ENCODE results near the gene CRYBA4. TPM values are rescaled to one million over a fixed set of nuclear protein-coding genes. Genes with fewer than 3 reads are reported as not detected.

Gene CRYBA4
- total RNA-seq, 4 donors from 2014 or later, result not detected

GRCh38 chr22:26577081-26577480, 44.7 kb upstream of the CRYBA4 start:
- Histone ChIP-seq H3K36me3 (peaks cover 0 to 5% of the 10 kb centered on the region in 2 donors), H3K27ac (no peak overlapping the region), H3K4me3 (no peak overlapping the region), H3K27me3 (no peaks in the 10 kb centered on the region), H3K9me3 (no peaks in the 10 kb centered on the region), H3K4me1 (peaks cover 30% of the 10 kb centered on the region in 2 donors)
- in situ Hi-C loops (cut with MboI; ENCODE audit: low sequenced_read_pairs in 4 of 4) (no loop called here), intact Hi-C loops (cut with DNase I; ENCODE audit: low total_unique reads) (no loop called here)
- no peak for TF ChIP-seq POLR2A (IDR thresholded peaks at IDR 0.05)
- TF ChIP-seq, protein P1, sequence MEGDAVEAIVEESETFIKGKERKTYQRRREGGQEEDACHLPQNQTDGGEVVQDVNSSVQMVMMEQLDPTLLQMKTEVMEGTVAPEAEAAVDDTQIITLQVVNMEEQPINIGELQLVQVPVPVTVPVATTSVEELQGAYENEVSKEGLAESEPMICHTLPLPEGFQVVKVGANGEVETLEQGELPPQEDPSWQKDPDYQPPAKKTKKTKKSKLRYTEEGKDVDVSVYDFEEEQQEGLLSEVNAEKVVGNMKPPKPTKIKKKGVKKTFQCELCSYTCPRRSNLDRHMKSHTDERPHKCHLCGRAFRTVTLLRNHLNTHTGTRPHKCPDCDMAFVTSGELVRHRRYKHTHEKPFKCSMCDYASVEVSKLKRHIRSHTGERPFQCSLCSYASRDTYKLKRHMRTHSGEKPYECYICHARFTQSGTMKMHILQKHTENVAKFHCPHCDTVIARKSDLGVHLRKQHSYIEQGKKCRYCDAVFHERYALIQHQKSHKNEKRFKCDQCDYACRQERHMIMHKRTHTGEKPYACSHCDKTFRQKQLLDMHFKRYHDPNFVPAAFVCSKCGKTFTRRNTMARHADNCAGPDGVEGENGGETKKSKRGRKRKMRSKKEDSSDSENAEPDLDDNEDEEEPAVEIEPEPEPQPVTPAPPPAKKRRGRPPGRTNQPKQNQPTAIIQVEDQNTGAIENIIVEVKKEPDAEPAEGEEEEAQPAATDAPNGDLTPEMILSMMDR (IDR thresholded peaks at IDR 0.05 in 4 of 5, conservative IDR thresholded peaks at IDR 0.05 in 1 of 5), result no peak
- no peak for DNase-seq
- ATAC-seq, result no peak

DNA sequence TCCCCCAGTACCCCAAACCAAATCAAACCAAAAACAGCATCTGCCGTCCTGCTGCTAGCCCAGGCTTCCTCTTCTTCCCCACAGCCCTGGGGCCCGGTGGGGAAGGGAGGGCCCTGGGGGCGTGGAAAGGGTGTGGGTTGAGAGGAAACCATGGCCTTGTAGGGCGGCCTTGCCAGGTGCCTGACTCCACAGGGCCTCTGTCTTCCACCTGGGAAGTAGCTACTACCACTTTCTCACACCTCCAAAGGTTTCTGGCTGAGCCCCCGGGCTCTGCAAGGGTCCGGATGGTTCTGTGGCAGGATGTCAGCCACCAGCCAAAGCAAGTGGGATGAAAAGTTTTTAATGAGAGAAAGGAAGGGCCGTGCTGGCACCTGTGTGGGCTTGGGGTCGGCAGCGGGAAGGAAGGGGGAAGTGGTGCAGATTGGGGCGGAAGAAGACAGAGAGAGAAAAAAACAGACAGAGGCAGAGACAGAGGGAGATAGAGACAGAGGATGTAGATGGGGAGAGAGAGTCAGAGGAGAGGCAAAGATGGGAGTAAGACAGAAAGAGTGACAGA, 42.4 kb upstream of the CRYBA4 start:
- Histone ChIP-seq H3K4me3 (no peak overlapping the region), H3K36me3 (peaks cover 0 to 13% of the 10 kb centered on the region in 2 donors), H3K9me3 (no peaks in the 10 kb centered on the region), H3K27ac (no peak overlapping the region), H3K4me1 (peaks cover 27 to 30% of the 10 kb centered on the region in 2 donors), H3K27me3 (no peaks in the 10 kb centered on the region)
- intact Hi-C loops (cut with DNase I; ENCODE audit: low total_unique reads) (no loop called here), in situ Hi-C loops (cut with MboI; ENCODE audit: low sequenced_read_pairs in 4 of 4) (no loop called here)
- ATAC-seq (no peak), DNase-seq (no peak)
- TF ChIP-seq, protein P1 (IDR thresholded peaks at IDR 0.05 in 4 of 5, conservative IDR thresholded peaks at IDR 0.05 in 1 of 5), result no peak
- TF ChIP-seq POLR2A (IDR thresholded peaks at IDR 0.05), result no peak

GRCh38 chr22:26580240-26580962, 41.4 kb upstream of the CRYBA4 start:
- intact Hi-C loops (cut with DNase I; ENCODE audit: low total_unique reads), result no loop called here
- no peak for DNase-seq
- peaks cover 34% of the 10 kb centered on the region in 2 donors for H3K4me1 ChIP-seq
- H3K27ac ChIP-seq, result no peak overlapping the region
- no peaks in the 10 kb centered on the region for H3K9me3 ChIP-seq
- H3K36me3 ChIP-seq, result peaks cover 0 to 13% of the 10 kb centered on the region in 2 donors
- no peaks in the 10 kb centered on the region for H3K27me3 ChIP-seq
- H3K4me3 ChIP-seq, result no peak overlapping the region
- in situ Hi-C loops (cut with MboI; ENCODE audit: low sequenced_read_pairs in 4 of 4), result loop anchor here in 3 of 4 donors (10.0 kb wide), 2 partner anchors 86 to 96 kb away; partner anchors contain the start of genes HPS4 (in 2 of the 3) and SRRD (in 2 of the 3)
- ATAC-seq, result no peak
- TF ChIP-seq, protein P1 (IDR thresholded peaks at IDR 0.05 in 4 of 5, conservative IDR thresholded peaks at IDR 0.05 in 1 of 5), result no peak
- TF ChIP-seq POLR2A (IDR thresholded peaks at IDR 0.05), result no peak

- Histone ChIP-seq H3K27ac (no peak overlapping the region), H3K4me3 (no peak overlapping the region), H3K36me3 (peaks cover 0 to 13% of the 10 kb centered on the region in 2 donors), H3K9me3 (no peaks in the 10 kb centered on the region), H3K27me3 (no peaks in the 10 kb centered on the region), H3K4me1 (peaks cover 29 to 34% of the 10 kb centered on the region in 2 donors)
- TF ChIP-seq, protein P1 (IDR thresholded peaks at IDR 0.05 in 4 of 5, conservative IDR thresholded peaks at IDR 0.05 in 1 of 5), result no peak
- TF ChIP-seq POLR2A (IDR thresholded peaks at IDR 0.05), result no peak
- intact Hi-C loops (cut with DNase I; ENCODE audit: low total_unique reads) (no loop called here), in situ Hi-C loops (cut with MboI; ENCODE audit: low sequenced_read_pairs in 4 of 4) (loop anchor here in 3 of 4 donors (10.0 kb wide), 2 partner anchors 86 to 96 kb away; partner anchors contain the start of genes HPS4 (in 2 of the 3) and SRRD (in 2 of the 3))
- no peak for ATAC-seq
- DNase-seq, result no peak
Measured at GRCh38 chr22:26581026-26581425, 40.7 kb upstream of the CRYBA4 start.
